Right lobe of liver (tissue), 6 donors: ENCODE results near the gene C10orf67. TPM values are rescaled to one million over a fixed set of nuclear protein-coding genes. Genes with fewer than 3 reads are reported as not detected.
"Not testable (repeated sequence)": the region's sequence is repeated elsewhere in the genome, so short reads cannot be mapped to it uniquely, and the experiment has no call there.

Experiments used
- ATAC-seq, 4 donors: fragments of 200-7000 bp; cut with Tn5 transposase; one replicate each; pipeline ENCODE4 v1.9.1; 2020; ENCODE audit warnings: mild to moderate bottlenecking in 4 of 4, moderate library complexity in 4 of 4
- DNase-seq, 3 donors: peaks; one replicate each; pipeline ENCODE4 v3.0.0-alpha.2; 2020
- H3K27ac ChIP-seq, 3 donors: fragments of 200-600 bp; one replicate each; pipeline ENCODE4 v1.8.0; 2022
- H3K27me3 ChIP-seq, 2 donors: fragments of 200-600 bp; one replicate each; pipeline ENCODE4 v1.8.0; 2022
- H3K36me3 ChIP-seq, 4 donors: fragments of 200-600 bp; sonication (generic) in 1 of 4; one replicate each; pipeline versions ENCODE4 v1.5.1 to v1.8.0; 2017 to 2022; ENCODE audit warnings: control low read depth in 1 of 4
- H3K4me1 ChIP-seq, 4 donors: fragments of 200-600 bp; sonication (generic) in 1 of 4; one replicate each; pipeline versions ENCODE4 v1.5.1 to v1.8.0; 2017 to 2022; ENCODE audit warnings: control low read depth in 1 of 4
- H3K4me3 ChIP-seq, 3 donors: fragments of 200-600 bp; one replicate each; pipeline ENCODE4 v1.8.0; 2022
- H3K9me3 ChIP-seq, 4 donors: fragments of 200-600 bp; sonication (generic) in 1 of 4; one replicate each; pipeline versions ENCODE4 v1.5.1 to v1.8.0; 2017 to 2022; ENCODE audit warnings: control low read depth in 1 of 4
- POLR2A ChIP-seq: fragments of 450-650 bp; IDR thresholded peaks from one replicate; pipeline ENCODE4 v1.6.1; 2017; ENCODE audit warnings: antibody characterized with exemption, mild to moderate bottlenecking
- WGBS: methylation state at CpG from one replicate; pipeline ENCODE4 v1.1.6; 2018; ENCODE audit warnings: low coverage, low lambda C conversion rate; ENCODE audit not compliant: insufficient coverage; ENCODE audit errors: missing lambda C conversion rate; 5-methylcytosine and 5-hydroxymethylcytosine counted together
- intact Hi-C, 2 donors: fragments of 100-400 bp; cut with DNase I; formaldehyde crosslinking; loops; one replicate each; pipeline versions ENCODE4 v1.11.2 to v1.14.1; 2022
- total RNA-seq, 6 experiments: library from RNA; depleted of rRNA in 2 of 6; stranded (reverse); fragments of >200 nt in 2 of 6; fragmentation: NEBNext Ultra II Directional in 3 of 6; extraction: Animal tissue kit (Norgen Biotek cat#: 25700) in 3 of 6; gene quantifications; one replicate each; pipeline versions ENCODE4 v1.1.0 to v1.2.4, GENCODE V29; 2016 to 2023
- TF ChIP-seq, protein P1 (sequence below), 4 donors: fragments of 200-600 bp in 3 of 4; fragments of 450-650 bp in 1 of 4; IDR thresholded peaks; one replicate each; pipeline versions ENCODE4 v1.5.1 to v1.8.0; 2016 to 2022; ENCODE audit warnings: antibody characterized with exemption in 4 of 4, mild to moderate bottlenecking in 2 of 4
- donor health status: DM: no; HTN: yes; CAD: no.
- donor health status: DM: no; HTN: no; CAD: no.
- donor health status: DM: no; HTN: no; CAD: no.
- donor health status: DM: no; HTN: yes; CAD: no.
- donor health status: DM: no; HTN: yes; CAD: no.

The C10orf67 gene
- total RNA-seq, 6 experiments from 2014 or later, result not detected

DNA sequence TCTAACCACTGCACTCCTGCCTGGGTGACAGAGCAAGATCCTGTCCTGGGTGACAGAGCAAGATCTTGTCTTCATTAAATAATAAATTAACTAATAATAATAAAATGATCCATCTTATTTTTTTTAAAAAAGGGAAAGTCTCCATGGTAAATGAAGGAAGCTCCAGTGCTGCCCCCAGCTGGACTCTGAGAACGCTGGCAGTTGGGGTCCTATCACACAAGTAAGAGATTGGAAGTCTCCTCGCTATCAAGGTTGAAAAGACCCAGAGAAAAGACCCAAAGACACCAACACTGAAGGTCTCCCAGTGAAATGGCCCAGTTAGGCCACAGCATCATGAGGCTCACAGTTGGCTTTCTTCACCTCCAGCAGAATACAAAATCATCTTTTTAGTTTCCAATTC is 13.8 kb upstream of the C10orf67 start:
- WGBS, result 91% methylated on average over 2 of the region's 2 CpGs
- ATAC-seq (no peak), DNase-seq (no peak)

DNA sequence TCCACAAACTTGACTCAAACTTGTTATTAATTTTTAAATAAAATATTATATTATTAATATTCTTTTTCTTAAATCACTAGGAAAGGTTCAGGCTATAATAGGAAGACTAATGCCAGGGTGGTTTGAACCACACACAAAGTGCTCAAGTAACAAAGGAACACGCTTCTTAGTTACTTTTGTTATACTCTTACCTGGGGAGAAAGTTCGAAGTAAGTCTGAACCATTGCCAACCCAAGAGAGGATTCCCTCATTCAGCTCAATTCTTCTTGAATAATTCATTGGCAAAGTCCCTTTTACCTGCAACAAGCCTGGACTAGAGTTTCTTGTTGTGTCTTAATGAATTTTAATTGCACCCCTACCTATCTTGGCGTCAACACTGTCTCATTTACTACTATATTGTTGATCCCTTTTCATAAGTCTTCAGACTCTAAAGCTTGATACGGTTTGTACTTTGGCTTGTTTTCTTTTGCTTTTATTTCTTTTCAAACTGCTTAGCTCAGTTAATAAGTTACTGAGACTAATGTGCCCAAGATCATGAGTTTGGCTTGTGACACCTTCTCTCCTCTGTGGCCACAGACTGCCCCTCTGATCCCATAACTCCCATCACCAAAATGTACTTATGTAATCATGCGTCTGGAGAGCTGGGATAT is 10.2 kb upstream of the C10orf67 start:
- H3K27ac ChIP-seq, result peak overlapping the region in 1 of 3 donors; percentile 55
- ATAC-seq, result peak; percentile 66 to 90 (median 82)
- intact Hi-C loops, result no loop called here

More for the DNA sequence above, 13.8 kb upstream of the C10orf67 start:
- H3K4me1 ChIP-seq, result peaks cover 0 to 12% (median 2%) of the 10 kb centered on the region in 4 donors
- no peaks in the 10 kb centered on the region for H3K36me3 ChIP-seq
- no peak overlapping the region for H3K27ac ChIP-seq
- no peak overlapping the region for H3K4me3 ChIP-seq
- intact Hi-C loops, result no loop called here
- H3K27me3 ChIP-seq, result no peaks in the 10 kb centered on the region
- TF ChIP-seq POLR2A, result no peak
- TF ChIP-seq, protein P1, sequence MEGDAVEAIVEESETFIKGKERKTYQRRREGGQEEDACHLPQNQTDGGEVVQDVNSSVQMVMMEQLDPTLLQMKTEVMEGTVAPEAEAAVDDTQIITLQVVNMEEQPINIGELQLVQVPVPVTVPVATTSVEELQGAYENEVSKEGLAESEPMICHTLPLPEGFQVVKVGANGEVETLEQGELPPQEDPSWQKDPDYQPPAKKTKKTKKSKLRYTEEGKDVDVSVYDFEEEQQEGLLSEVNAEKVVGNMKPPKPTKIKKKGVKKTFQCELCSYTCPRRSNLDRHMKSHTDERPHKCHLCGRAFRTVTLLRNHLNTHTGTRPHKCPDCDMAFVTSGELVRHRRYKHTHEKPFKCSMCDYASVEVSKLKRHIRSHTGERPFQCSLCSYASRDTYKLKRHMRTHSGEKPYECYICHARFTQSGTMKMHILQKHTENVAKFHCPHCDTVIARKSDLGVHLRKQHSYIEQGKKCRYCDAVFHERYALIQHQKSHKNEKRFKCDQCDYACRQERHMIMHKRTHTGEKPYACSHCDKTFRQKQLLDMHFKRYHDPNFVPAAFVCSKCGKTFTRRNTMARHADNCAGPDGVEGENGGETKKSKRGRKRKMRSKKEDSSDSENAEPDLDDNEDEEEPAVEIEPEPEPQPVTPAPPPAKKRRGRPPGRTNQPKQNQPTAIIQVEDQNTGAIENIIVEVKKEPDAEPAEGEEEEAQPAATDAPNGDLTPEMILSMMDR (IDR thresholded peaks at IDR 0.05), result peak in 2 of 4 donors; percentile 7 to 10
- no peaks in the 10 kb centered on the region for H3K9me3 ChIP-seq

DNA sequence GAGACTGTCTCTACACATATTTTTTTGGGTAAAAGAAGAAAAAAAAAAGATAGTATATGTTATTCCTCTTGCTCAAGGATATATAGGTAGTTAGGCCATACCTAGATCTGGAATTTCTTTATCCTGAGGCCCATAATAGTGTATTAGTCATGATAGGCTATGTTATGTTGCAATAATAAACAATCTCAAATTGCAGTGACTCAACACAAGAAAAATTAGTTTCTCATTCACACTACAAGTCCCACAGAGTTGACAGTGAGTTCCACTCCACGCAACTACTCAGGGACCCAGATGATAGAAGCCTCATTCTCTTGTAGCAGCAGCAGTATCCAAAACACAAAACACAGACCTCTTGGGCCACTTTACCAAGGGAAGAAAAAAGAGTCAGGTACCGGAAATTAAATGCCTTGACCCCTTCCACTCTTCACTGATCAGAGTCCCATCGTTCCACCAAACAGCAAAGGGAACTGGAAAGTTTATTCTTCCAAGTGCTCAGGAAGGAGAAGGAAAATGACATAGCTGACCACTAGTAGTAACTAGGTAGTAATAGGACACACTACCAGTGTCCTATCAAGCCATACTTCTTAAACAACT is 7.4 kb upstream of the C10orf67 start:
- intact Hi-C loops, result no loop called here
- Histone ChIP-seq H3K36me3 (no peaks in the 10 kb centered on the region), H3K4me1 (peaks cover 0 to 12% (median 2%) of the 10 kb centered on the region in 4 donors), H3K4me3 (no peak overlapping the region), H3K27ac (no peak overlapping the region), H3K9me3 (no peaks in the 10 kb centered on the region), H3K27me3 (no peaks in the 10 kb centered on the region)
- TF ChIP-seq POLR2A, result no peak
- TF ChIP-seq, protein P1 (IDR thresholded peaks at IDR 0.05), result no peak
- DNase-seq, result no peak
- no peak for ATAC-seq
- WGBS, result 75% methylated on average over 3 of the region's 3 CpGs

More for the DNA sequence above, 10.2 kb upstream of the C10orf67 start:
- Histone ChIP-seq H3K36me3 (no peaks in the 10 kb centered on the region), H3K4me3 (peak overlapping the region in 1 of 3 donors; percentile 12), H3K9me3 (no peaks in the 10 kb centered on the region), H3K27me3 (no peaks in the 10 kb centered on the region), H3K4me1 (peaks cover 0 to 12% (median 2%) of the 10 kb centered on the region in 4 donors)
- DNase-seq, result no peak
- WGBS, result 25% methylated on average over 5 of the region's 5 CpGs
- no peak for TF ChIP-seq POLR2A
- TF ChIP-seq, protein P1 (IDR thresholded peaks at IDR 0.05), result no peak

DNA sequence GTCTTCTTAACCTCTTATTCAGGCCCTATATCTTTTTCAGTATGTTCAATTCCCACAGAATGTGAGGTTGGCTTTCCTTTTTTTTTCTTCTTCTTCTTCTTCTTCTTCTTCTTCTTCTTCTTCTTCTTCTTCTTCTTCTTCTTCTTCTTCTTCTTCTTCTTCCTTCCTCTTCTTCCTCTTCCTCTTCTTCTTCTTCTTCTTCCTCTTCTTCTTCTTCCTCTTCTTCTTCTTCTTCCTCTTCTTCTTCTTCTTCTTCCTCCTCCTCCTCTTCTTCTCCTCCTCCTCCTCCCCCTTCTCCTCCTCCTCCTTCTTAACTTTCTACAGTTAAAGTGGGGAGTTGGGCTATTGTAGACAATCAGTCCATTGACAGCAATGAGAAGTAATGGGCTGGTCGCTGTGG is 6.1 kb upstream of the C10orf67 start:
- H3K4me3 ChIP-seq, intact Hi-C loops, H3K27me3 ChIP-seq, ATAC-seq, H3K9me3 ChIP-seq, H3K27ac ChIP-seq, DNase-seq, H3K36me3 ChIP-seq: not testable (repeated sequence)
- WGBS, result 100% methylated on average over 1 of the region's 1 CpG
- peaks cover 0 to 12% (median 2%) of the 10 kb centered on the region in 4 donors for H3K4me1 ChIP-seq

DNA sequence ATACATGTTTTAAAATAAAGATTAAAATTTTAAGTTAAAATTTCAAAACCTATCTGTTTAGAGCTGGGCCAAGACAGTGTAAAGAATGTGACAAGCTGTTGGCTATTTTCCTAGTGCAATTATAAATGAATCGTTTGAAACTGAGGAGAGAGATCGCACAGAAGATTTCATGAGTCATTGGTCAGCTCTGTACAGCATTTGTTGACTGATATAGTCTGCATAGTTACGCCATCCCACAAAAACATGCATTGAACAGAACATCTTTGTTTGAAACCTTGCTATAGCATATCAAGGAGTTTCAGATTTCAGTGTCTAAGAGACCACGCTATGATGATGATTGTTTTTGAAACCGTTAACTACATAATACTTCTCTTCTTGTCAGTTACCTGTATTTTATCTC is 1.3 kb upstream of the C10orf67 start:
- H3K36me3 ChIP-seq, result no peaks in the 10 kb centered on the region
- H3K4me1 ChIP-seq, result peaks cover 0 to 5% (median 0%) of the 10 kb centered on the region in 4 donors
- no peaks in the 10 kb centered on the region for H3K27me3 ChIP-seq
- no peak overlapping the region for H3K27ac ChIP-seq
- intact Hi-C loops, result no loop called here
- no peaks in the 10 kb centered on the region for H3K9me3 ChIP-seq
- WGBS, result 65% methylated on average over 5 of the region's 5 CpGs
- TF ChIP-seq POLR2A, result no peak
- TF ChIP-seq, protein P1 (IDR thresholded peaks at IDR 0.05), result no peak
- H3K4me3 ChIP-seq, result no peak overlapping the region
- ATAC-seq (no peak), DNase-seq (no peak)
